HEK293 (cell line): Measurements from ENCODE around the gene CLDN15.
A peak's percentile ranks its signal among the peaks of the same experiment; 100 is the strongest.

Experiments
- BCL11A ChIP-seq: fragments of 450-650 bp; formaldehyde crosslinking; IDR thresholded peaks from 2 replicates; pipeline ENCODE4 v1.5.1; 2016; ENCODE audit warnings: low read depth, missing biosample characterization, missing genetic modification characterization
- GLIS1 ChIP-seq: fragments of 450-650 bp; formaldehyde crosslinking; IDR thresholded peaks from 2 replicates; pipeline ENCODE4 v1.5.1; 2016; ENCODE audit warnings: missing biosample characterization, missing genetic modification characterization
- GLIS2 ChIP-seq: fragments of 450-650 bp; formaldehyde crosslinking; IDR thresholded peaks from 2 replicates; pipeline ENCODE4 v1.5.1; 2016; ENCODE audit warnings: missing biosample characterization, missing genetic modification characterization
- KLF7 ChIP-seq: fragments of 450-650 bp; formaldehyde crosslinking; IDR thresholded peaks from 2 replicates; pipeline ENCODE4 v1.5.1; 2016; ENCODE audit warnings: missing biosample characterization, missing genetic modification characterization, borderline replicate concordance
- KLF9 ChIP-seq: fragments of 450-650 bp; formaldehyde crosslinking; IDR thresholded peaks from 2 replicates; pipeline ENCODE4 v1.5.1; 2016; ENCODE audit warnings: missing biosample characterization, missing genetic modification characterization, low read depth
- PRDM10 ChIP-seq: fragments of 450-650 bp; formaldehyde crosslinking; IDR thresholded peaks from 2 replicates; pipeline ENCODE4 v1.5.1; 2016; ENCODE audit warnings: missing biosample characterization, missing genetic modification characterization
- REST ChIP-seq: fragments of 450-650 bp; formaldehyde crosslinking; IDR thresholded peaks from 2 replicates; pipeline ENCODE4 v1.5.1; 2016; ENCODE audit warnings: missing biosample characterization, missing genetic modification characterization
- SCRT1 ChIP-seq: fragments of 450-650 bp; formaldehyde crosslinking; IDR thresholded peaks from 2 replicates; pipeline ENCODE4 v1.5.1; 2016; ENCODE audit warnings: missing biosample characterization, missing genetic modification characterization, borderline replicate concordance
- YY2 ChIP-seq: fragments of 450-650 bp; formaldehyde crosslinking; IDR thresholded peaks from 2 replicates; pipeline ENCODE4 v1.5.1; 2016; ENCODE audit warnings: missing biosample characterization, missing genetic modification characterization
- ZFHX2 ChIP-seq: fragments of 450-650 bp; formaldehyde crosslinking; conservative IDR thresholded peaks from 2 replicates; pipeline ENCODE4 v1.5.1; 2016; ENCODE audit warnings: missing biosample characterization, missing genetic modification characterization
- ZNF114 ChIP-seq: fragments of 450-650 bp; formaldehyde crosslinking; IDR thresholded peaks from 2 replicates; pipeline ENCODE4 v1.5.0; 2017; ENCODE audit warnings: missing biosample characterization, missing genetic modification characterization
- ZNF175 ChIP-seq: fragments of 450-650 bp; formaldehyde crosslinking; IDR thresholded peaks from 2 replicates; pipeline ENCODE4 v1.5.1; 2016; ENCODE audit warnings: missing biosample characterization, missing genetic modification characterization
- ZNF311 ChIP-seq: fragments of 450-650 bp; formaldehyde crosslinking; IDR thresholded peaks from 2 replicates; pipeline ENCODE4 v1.5.1; 2017; ENCODE audit warnings: missing biosample characterization, missing genetic modification characterization, borderline replicate concordance
- ZNF362 ChIP-seq: fragments of 450-650 bp; formaldehyde crosslinking; IDR thresholded peaks from 2 replicates; pipeline ENCODE4 v1.5.1; 2016; ENCODE audit warnings: missing biosample characterization, missing genetic modification characterization
- ZNF391 ChIP-seq: fragments of 450-650 bp; formaldehyde crosslinking; IDR thresholded peaks from 2 replicates; pipeline ENCODE4 v1.5.1; 2016; ENCODE audit warnings: low read depth, missing biosample characterization, missing genetic modification characterization, borderline replicate concordance
- ZNF473 ChIP-seq: fragments of 450-650 bp; formaldehyde crosslinking; IDR thresholded peaks from 2 replicates; pipeline ENCODE4 v1.5.1; 2017; ENCODE audit warnings: missing biosample characterization, missing genetic modification characterization
- ZNF510 ChIP-seq: fragments of 450-650 bp; formaldehyde crosslinking; IDR thresholded peaks from 2 replicates; pipeline ENCODE4 v1.5.1; 2018; ENCODE audit warnings: mild to moderate bottlenecking, missing genetic modification characterization, missing biosample characterization; ENCODE audit not compliant: insufficient replicate concordance
- ZNF518A ChIP-seq: fragments of 450-650 bp; formaldehyde crosslinking; conservative IDR thresholded peaks from 2 replicates; pipeline ENCODE4 v1.5.1; 2016; ENCODE audit warnings: low read depth, missing biosample characterization, missing genetic modification characterization
- ZNF585B ChIP-seq: fragments of 450-650 bp; formaldehyde crosslinking; IDR thresholded peaks from 2 replicates; pipeline ENCODE4 v1.5.1; 2016; ENCODE audit warnings: missing biosample characterization, missing genetic modification characterization
- ZNF621 ChIP-seq: fragments of 450-650 bp; formaldehyde crosslinking; IDR thresholded peaks from 2 replicates; pipeline ENCODE4 v1.5.1; 2017; ENCODE audit warnings: missing biosample characterization, missing genetic modification characterization
- ZNF658 ChIP-seq: fragments of 450-650 bp; formaldehyde crosslinking; IDR thresholded peaks from 2 replicates; pipeline ENCODE4; 2016; ENCODE audit warnings: missing biosample characterization, missing genetic modification characterization
- ZNF670 ChIP-seq: fragments of 450-650 bp; formaldehyde crosslinking; IDR thresholded peaks from 2 replicates; pipeline ENCODE4 v1.5.1; 2016; ENCODE audit warnings: missing biosample characterization, missing genetic modification characterization, low read depth
- ZNF692 ChIP-seq: fragments of 450-650 bp; formaldehyde crosslinking; IDR thresholded peaks from 2 replicates; pipeline ENCODE4 v1.5.1; 2016; ENCODE audit warnings: missing biosample characterization, missing genetic modification characterization
- ZNF785 ChIP-seq: fragments of 450-650 bp; formaldehyde crosslinking; IDR thresholded peaks from 2 replicates; pipeline ENCODE4 v1.5.1; 2016; ENCODE audit warnings: missing biosample characterization, missing genetic modification characterization

Gene CLDN15

GRCh38 chr7:101217388-101218235, 20.0 kb downstream of the CLDN15 start, which contains the start of the genes PLOD3 and ZNHIT1 (continued):
- TF ChIP-seq REST (tag by site-specific recombination) = peak; percentile 55; the same call in 1 of the 2 replicates
- no peak for TF ChIP-seq ZNF473
- TF ChIP-seq ZFHX2 (tag by site-specific recombination) = peak; percentile 77
- TF ChIP-seq PRDM10 = no peak
- TF ChIP-seq ZNF658 = no peak
- no peak for TF ChIP-seq ZNF175 (tag by site-specific recombination)
- no peak for TF ChIP-seq ZNF510 (tag by site-specific recombination)
- TF ChIP-seq ZNF670 (tag by site-specific recombination) = no peak
- TF ChIP-seq GLIS1 = no peak
- TF ChIP-seq ZNF518A = 0 out of 2 replicates have a peak, but pooled peaks have one; percentile 26
- no peak for TF ChIP-seq ZNF391 (tag by site-specific recombination)
- no peak for TF ChIP-seq ZNF785 (tag by site-specific recombination)
- TF ChIP-seq SCRT1 (tag by site-specific recombination) = no peak
- no peak for TF ChIP-seq ZNF585B (tag by site-specific recombination)
- TF ChIP-seq ZNF362 (tag by site-specific recombination) = no peak
- 0 out of 2 replicates have a peak, but pooled peaks have one; percentile 45 for TF ChIP-seq BCL11A (tag by site-specific recombination)
- peak; percentile 72; the same call in 1 of the 2 replicates for TF ChIP-seq KLF9
- TF ChIP-seq YY2 (tag by site-specific recombination) = peak; percentile 12; the same call in 1 of the 2 replicates
- TF ChIP-seq ZNF692 = peak; percentile 28; the same call in 1 of the 2 replicates
- TF ChIP-seq ZNF114 (tag by site-specific recombination) = no peak
- TF ChIP-seq GLIS2 = no peak; the same call in 1 of the 2 replicates
- TF ChIP-seq ZNF311 = no peak
- peak; percentile 36; the same call in 1 of the 2 replicates for TF ChIP-seq KLF7
- TF ChIP-seq ZNF621 (tag by site-specific recombination) = no peak
